COLO668 (cell line): ENCODE data around the gene CCDC73.
"Not testable (repeated sequence)": the region's sequence is repeated elsewhere in the genome, so short reads cannot be mapped to it uniquely, and the experiment has no call there.

Source experiments
- DNase-seq: peaks from one replicate; lab custom pipeline; 2025; ENCODE audit not compliant: unreplicated experiment; lab: John Stamatoyannopoulos, UW

The CCDC73 gene

DNA sequence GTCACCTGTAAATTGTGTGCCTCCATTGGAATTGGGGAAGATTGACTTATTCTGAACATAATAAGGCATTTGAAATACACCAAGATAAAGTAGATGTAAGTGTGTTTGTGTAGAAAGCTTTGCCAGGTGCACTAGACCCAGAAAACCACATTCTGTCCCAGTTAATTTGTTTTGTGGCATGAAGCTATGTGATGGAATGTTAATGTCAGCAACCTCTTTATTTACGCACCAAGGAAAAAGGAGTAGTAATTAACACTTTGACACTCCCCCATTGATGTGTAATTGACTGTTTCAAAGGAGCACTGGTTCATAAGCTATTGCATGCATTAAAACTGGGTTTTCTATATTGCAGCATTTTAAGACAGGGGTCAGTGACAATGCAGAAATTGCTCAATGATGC is 196.5 kb downstream of the CCDC73 start:
- DNase-seq = no peak

DNA sequence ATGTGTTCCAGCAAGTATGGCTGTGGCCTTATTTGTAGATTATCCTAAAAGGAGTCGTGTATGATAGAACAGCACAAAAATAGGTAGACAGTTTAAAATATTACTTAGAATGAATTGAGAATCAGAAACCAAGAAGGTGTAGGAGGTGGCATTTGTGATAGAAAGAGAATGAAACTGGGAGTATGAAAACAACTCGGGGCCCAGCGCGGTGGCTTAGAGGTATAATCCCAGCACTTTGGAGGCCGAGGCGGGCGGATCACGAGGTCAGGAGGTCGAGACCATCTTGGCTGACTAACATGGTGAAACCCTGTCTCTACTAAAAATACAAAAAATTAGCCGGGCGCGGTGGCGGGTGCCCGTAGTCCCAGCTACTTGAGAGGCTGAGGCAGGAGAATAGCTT is 198.3 kb downstream of the CCDC73 start:
- not testable (repeated sequence) for DNase-seq

DNA sequence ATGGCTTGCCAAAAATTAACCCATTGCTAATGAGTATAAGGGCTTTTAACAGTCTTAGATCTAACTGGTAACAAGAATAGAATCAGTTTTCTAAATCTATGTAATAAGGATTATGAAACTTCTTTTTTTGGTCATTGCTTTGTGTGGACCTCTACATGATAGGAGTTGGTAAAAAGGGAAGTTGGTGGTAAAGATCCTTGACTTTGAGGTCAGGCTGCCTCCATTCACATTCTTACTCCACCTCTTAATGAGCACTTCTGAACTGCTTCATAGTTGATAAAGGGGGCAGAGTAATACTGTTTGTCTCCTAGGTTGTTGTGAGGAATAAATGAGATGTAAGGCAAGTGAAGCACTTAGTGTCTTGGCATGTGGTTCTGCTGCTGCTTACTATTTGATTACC is 200.2 kb downstream of the CCDC73 start:
- no peak for DNase-seq

DNA sequence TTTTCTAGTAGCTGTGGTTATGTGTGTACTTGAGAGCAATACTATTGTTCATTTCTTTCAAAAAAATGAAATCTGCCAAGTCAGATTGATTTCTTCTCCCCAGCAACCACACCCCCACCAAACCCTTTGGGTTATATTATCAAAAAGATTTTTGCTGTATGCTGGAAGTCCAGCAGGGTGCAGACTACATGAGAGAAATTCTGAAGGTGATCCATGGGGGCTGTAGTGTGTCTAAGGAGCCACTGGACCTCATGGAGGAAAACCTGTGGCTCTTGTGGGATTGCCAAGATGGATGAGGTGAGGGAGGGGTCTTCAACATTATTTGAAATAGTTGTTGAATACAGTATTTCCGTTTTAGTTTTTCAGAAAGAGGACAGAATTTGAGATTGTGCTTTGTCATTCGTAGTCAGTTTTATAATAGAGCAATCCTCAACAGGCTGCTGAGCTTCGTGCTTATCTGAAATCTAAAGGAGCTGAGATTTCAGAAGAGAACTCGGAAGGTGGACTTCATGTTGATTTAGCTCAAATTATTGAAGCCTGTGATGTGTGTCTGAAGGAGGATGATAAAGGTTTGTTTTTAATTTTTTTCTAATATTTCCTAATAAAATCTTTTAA is 207.8 kb downstream of the CCDC73 start:
- no peak for DNase-seq

DNA sequence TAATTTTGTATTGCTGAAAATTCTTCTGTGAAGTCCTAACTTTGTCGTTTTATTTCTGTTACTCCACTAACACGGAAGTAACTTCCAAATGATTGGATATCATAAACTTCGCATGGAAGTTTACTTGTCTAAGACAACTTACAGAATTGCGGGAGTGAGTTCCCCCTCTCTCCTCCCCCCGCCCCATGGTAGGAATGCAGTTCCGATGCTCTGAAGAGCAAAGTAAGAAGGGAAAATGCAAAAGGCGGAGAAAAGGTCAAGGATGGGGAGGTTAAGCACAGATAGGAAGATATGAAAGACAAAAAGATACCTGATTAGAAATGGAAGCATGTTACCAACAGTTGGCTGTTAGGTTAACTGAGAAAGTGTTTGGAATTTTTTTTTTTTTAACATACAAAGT is 209.5 kb downstream of the CCDC73 start:
- DNase-seq = no peak

DNA sequence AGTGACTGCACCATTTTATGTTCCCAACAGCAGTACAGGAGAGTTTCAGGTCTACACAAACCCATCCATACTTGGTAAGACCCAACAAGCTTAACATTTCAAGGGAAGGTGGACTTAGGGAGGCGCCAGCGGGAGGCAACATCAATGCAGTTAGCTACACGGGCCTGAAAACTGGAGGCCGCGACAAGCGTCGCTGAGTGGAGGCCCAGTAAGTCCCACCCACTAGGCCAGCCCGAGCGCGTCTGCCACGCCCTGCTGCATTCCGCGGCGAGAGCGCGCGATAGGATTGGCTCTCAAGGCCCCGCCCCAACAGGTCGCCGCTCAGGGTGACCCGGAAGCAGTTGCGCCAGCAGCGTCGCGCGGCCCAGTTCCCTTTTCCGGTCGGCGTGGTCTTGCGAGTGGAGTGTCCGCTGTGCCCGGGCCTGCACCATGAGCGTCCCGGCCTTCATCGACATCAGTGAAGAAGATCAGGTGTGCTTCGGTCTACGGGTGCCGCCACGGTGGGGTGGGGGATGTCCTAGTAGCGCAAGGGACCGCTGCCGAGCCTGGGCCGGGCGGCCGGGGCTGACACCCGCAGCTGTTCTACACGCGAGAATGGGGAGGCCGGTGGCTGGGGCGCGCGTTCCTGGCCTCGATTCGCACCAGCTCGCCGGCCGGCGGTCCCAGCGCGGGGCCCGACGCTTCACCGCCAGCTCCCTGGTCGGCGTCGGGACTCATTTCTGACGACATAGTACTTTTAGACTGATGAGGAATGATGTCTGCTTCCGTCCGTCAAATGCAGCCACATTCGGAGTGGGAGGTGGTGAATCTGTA is 210.8 kb downstream of the CCDC73 start, which contains the start of gene EIF3M:
Gene EIF3M, plus strand, starts transcription at position 373 of the 813 bp plus-strand sequence. Its CDS starts 57 bp downstream, at position 430.
- peak; percentile 97 for DNase-seq

DNA sequence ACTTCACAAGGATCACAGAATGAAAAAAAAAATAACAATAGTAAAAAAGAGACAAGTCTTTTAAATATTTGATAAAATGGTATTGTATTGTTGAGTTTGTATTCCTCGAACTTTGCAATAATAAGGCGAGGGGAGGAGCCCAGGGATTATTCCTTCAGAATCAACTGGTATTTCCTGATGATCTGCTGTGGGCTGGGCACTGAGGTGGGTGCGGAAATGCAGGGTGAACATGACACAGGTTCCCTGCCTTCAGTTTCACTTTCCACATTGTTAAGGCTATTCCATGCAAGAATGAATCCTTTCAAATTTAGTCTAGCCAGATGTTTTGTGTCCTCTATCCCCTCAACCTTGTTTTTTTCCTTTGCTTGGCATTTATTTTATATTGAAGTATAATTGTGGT is 212.9 kb downstream of the CCDC73 start:
- DNase-seq = no peak

DNA sequence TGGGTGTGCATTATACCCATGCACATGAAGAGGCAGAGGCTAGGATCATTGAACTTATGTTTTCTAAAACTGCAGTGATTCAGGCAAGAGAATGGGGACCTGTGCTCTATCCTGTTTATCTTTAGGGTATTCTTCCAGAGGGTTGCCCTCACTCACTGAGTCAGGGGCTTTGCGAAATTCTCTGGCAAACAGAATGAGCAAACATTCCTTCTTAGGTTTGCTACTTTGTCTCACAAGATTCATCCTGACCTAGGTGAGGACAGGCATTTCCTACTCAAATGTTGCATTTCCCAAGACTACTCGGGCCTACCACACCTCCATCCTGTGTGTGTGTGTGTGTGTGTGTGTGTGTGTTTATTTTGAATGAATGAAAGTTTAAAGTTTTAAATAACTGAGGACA is 213.5 kb downstream of the CCDC73 start:
- no peak for DNase-seq

DNA sequence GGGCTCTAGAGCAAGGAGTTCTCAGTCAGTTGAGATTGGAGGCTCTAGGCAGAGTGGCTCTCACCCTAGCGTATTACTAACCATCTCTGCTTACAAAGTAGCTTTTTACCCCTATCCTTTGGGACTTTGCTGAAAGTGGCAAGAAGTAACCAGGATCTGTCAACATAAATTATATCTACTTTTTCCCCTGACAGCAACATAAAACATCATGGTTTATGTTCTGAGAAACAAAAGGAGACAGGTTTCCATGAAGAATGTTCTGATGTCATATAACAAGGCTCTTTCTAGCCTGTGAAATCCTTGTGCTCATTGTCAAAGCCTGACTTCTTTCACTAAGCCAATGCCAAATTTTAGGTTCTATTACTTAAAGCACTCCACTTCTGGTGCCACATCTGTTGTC is 218.0 kb downstream of the CCDC73 start:
- no peak for DNase-seq

DNA sequence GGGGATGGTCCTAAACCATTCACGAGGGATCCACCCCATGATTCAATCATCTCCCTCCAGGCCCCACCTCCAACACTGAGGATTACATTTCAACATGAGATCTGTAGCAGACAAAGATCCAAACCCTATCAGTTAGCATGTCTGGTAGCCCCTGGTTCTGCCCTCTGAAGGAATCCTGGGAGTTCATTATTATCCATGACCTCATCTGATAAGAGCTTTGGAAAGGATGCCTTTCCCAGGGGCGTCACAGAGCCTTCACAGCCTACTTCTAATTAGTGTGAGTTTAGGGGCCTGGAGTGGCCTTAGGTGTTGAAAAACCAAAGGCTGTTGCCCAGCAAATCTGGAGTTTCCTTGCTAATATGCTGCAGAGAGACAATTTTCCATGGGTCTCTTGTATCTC is 219.4 kb downstream of the CCDC73 start:
- no peak for DNase-seq

DNA sequence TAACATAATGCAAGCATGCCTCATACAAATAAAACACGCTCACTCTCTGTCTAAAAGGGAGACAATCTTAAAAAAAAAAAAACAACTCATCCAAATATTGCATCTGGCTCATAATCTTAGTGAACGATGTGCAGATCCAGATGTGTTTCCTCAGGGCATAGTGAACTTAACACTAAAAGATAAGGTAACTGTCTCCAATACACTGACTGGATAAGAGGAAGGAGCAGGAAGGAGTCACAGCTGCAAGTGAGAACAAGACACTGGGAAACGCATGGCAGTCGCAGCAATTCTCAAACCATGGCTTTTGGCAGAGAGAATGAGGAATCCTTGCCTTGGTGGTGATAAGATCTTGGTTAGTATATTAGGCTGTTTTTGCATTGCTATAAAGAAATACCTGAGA is 220.0 kb downstream of the CCDC73 start:
- DNase-seq = no peak

DNA sequence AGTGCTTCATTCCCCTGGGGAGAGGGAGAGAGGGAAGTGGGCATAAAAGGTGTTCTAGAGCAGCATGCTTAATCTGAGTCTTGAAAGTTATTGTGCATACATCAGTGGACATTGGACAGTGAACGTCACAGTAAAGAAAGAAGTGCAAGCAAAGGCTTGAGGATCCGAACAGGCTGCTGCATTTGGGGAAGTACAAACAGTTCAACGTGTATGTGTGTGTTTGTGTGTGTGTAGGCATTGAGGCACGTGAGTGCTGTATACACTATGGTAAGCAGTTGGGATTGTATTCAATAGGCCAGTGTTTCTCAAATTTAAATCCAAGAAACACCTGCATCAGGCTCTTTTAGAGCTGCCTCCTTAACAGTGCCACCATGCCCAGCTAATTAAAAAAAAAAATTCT is 221.2 kb downstream of the CCDC73 start:
- no peak for DNase-seq

DNA sequence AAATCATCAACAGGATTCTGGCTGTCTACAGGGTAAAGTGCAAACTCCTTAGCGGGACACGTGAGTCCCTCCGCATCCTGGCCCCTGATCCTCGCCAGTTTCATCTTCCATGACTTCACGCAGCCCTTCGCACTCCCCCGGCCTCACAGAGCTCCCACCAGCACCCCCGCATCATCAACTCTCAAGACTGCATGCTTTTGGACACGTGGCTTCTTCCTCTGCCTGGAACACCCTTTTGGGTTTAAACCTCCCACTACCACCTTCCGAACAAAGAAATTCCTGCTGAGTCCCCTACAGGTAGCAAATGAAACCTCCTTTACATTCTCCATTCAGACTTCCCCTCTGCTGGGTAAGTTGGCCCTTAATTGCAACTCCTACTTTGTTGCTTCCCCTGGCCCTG is 223.4 kb downstream of the CCDC73 start:
- DNase-seq = no peak

DNA sequence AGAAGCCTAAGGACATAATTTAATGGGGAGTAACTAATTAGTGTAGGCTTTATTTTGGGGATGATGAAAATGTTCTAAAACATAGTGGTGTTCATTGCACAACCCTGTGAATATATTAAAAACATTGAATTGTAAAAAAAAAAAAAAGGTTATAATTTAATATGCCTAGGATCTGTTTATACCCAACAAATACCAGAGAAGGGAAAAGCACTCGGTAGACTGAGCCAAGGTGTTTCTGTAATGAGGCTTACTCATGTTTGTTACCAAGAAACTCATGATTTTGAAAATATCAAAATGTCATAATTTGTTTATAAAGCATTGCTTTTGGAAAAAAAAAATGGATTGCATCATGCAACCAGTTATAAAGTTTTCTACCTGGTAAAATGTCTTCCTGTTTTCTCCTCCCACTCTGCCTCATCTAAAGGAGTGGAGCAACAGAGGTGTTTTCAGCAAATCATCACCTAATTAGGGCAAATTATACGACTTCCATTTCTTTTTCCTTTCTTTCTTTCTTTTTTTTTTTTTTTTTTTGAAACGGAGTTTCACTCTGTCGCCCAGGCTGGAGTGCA is 225.1 kb downstream of the CCDC73 start:
- no peak for DNase-seq

DNA sequence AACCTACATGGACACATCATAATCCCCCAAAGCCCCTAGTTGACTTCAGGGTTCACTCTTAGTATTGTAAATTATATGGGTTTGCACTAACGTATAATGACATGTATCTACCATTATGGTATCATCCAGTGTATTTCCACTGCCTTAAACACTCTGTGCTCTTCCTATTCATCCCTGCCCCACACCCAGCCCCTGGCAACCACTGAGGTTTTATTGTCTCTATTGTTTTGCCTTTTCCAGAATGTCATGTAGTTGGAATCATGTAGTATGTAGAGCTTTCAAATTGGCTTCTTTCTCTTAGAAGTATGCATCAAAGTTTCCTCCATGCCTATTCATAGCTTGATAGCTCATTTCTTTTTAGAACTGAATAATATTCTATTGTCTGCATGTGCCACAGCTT is 227.3 kb downstream of the CCDC73 start:
- no peak for DNase-seq

DNA sequence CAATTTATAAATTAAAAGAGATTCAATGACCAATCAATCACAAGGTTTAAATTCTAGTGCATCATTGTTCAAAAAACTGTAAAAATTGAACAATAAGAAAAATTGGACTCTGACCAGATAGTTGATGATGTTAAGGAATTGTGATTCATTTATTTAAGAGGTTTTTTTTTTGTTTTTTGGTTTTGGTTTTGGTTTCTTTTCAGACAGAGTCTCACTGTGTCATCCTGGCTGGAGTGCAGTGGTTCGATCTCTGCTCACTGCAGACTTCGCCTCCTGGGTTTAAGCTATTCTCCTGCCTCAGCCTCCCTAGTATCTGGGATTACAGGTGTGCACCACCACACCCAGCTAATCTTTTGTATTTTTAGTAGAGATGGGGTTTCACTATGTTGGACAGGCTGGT is 227.9 kb downstream of the CCDC73 start:
- DNase-seq = no peak

DNA sequence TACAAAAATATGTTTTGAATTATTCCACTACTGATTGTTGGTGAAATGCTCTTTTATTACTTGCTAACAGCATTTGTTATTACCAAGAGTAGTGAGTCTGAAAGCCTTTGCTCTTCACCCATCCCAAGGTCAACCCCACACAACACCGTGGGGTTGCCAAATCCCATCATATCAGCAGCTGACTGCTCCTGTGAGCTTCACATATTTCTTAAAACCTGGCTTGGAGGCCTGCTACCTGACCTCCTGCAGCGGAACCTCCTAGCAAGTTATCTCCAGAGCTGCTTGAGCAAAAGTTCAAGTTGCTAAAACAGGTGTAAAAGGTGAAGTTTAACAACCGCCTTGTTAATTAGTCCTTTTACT is 230.9 kb downstream of the CCDC73 start:
- no peak for DNase-seq

DNA sequence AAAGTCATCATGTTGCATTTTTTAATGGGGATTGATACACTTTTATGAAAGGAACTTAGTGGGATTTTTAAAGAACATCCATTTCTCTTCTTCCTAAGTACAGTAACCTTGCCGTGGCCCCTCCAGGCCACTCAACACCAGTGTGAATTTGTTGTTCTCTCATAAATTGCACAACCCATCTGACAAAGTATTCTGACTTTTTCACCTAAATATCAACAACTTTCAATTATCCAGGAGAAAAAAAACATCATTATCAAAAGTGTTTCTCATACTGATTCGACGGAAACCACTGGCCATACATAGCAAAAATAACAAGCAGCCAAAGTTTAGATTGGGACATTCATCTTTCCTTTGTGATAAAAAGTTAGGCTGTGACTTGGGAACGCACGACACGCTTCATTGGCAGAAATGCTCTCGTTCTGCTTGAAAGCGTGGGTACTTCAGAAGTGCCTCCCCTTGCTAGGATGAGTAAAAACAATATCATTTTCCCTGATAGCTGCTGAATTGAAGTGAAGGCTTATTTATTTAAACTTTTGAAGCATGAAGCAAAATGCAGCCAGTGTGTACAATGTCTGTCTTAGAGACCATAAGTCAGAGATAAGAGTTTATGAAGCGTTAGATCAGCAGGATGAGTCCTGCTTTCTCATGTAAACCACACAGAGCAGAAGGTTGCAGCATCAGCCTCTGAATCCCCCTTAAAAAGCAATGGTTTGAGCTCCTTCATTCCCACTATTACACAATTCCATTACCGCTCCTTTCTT is 231.4 kb downstream of the CCDC73 start:
- no peak for DNase-seq

DNA sequence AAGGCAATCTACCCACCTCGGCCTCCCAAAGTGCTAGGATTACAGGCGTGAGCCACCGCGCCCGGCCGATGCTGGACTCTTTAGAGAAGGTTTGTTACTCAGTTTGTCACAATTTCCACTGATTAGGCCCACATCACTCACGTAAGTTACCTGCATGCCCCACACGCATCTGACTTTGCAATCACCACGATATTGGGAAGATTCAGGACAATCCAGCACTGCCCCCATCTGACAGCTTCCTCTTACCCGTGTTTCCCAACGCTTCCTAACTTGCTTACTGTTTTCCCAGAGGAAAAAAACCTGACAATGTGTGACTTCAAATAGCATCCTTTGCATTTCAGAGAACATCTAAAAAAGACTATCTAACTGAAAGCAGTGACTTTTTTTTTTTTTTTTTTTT is 232.6 kb downstream of the CCDC73 start:
- DNase-seq = no peak

DNA sequence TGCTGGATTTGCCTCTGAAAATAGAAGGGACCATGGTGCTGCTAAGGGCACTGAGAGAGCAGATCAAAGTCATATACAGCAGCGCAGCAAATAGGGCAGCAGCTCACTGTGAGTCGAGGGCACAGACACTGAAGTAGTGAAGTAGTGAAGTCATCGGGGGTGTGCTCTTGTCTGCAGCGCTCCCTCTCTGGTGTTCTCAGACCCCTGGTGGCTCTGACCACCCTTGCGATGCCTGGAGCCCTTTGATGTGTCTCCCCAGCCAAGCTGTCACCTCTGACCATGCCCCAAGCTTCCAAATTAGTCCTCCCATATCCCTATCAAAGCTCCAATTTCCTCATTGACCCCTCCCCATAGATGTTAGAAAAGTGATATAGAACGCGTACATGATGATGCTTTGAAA is 238.6 kb downstream of the CCDC73 start:
- DNase-seq = no peak

DNA sequence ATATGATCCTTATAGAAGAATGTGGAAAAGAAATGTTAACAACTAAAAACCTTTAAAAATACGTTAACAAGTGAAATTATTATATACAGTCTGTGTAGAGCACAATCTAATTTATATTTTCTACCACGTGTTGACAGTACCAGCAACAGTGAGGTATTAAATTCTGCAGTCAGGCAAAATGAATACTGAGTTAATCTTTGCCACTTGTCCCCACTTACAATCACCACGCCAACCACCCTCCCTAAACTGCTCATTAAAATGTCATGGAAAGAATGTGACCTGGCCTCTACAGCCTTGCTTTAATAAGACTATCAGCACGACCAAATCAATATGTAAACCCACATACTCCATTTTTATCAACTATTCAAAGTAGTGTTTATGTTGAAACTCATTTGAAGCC is 239.4 kb downstream of the CCDC73 start:
- no peak for DNase-seq
